HG02884 (cell line): ENCODE data around the gene FUT2.
A peak's percentile ranks its signal among the peaks of the same experiment; 100 is the strongest.
"Not testable (repeated sequence)": the region's sequence is repeated elsewhere in the genome, so short reads cannot be mapped to it uniquely, and the experiment has no call there.

Experiments used
- ATAC-seq: cut with Tn5 transposase; IDR thresholded peaks from one replicate; pipeline ENCODE4 v1.9.1; 2021; ENCODE audit warnings: mild to moderate bottlenecking, moderate library complexity; ENCODE audit not compliant: unreplicated experiment

FUT2 gene

DNA sequence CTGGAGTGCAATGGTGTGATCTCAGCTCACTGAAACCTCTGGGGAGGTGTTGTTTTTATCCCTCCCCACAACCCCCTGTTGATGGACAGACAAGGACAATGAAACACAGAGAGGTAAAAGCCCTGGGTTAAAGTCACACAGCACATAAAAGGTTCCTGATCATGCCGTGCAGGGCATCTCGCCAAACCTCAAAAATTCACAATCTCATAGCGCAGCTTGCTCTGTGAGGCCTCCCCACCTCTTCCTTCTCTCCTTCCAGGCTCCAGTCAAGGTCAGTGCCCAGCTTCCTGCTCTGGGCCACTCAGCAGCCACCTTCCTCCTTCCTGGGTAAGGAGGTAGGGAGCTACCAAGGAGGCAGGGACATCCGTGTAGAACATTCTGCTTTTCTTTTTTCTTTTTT, 2.3 kb downstream of the FUT2 start:
- ATAC-seq = no peak

DNA sequence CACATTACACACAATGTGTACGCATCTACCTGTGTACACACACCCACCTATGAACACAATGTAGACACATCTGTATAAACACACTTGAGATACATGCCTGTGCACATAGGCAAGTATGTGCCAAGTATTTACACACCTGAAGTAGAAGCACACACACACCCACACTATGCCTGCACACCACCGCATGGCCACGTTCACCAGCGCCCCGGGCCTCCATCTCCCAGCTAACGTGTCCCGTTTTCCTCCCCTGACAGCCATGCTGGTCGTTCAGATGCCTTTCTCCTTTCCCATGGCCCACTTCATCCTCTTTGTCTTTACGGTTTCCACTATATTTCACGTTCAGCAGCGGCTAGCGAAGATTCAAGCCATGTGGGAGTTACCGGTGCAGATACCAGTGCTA, 6.9 kb downstream of the FUT2 start:
- no peak for ATAC-seq

DNA sequence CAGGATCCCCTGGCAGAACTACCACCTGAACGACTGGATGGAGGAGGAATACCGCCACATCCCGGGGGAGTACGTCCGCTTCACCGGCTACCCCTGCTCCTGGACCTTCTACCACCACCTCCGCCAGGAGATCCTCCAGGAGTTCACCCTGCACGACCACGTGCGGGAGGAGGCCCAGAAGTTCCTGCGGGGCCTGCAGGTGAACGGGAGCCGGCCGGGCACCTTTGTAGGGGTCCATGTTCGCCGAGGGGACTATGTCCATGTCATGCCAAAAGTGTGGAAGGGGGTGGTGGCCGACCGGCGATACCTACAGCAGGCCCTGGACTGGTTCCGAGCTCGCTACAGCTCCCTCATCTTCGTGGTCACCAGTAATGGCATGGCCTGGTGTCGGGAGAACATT, 7.5 kb downstream of the FUT2 start:
- no peak for ATAC-seq

DNA sequence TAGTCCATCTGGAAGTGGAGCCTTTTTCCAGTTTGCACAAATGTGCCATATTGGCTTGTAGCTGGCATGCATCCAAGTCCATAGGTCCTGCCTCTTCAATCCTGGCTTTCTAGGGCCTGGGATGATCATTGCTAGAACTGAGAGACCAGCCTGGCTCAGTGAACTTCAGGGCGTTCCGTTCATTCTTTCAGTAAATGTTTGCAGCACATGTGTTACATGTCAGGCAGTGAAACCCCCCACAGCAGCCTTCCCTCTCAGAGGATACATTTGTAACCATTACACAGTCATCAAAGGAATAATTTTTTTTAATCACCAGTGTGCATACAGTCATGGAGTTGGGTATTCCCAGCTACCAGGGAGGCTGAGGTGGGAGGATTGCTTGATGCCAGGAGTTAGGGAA, 9.7 kb downstream of the FUT2 start:
- ATAC-seq = no peak

DNA sequence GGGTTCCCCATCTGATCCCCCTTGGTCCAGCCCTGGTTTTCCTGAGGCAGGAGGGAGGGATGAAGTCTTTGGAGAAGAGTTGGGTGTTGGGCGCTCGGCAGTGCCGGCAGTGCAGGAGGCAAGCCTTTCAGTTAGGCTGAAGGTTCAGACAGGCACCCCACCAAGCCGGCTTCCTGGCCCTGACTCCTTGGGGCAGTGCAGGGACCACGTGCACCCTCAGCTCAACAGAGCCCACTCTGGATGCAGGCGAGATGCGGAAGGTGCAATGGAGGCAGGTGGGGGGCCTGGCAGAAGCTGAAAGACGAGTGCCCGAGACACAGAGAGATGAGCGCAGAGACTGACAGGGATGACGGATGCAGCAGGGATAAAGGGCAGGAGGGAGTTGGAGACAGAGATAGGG, 12.7 kb downstream of the FUT2 start:
- no peak for ATAC-seq

DNA sequence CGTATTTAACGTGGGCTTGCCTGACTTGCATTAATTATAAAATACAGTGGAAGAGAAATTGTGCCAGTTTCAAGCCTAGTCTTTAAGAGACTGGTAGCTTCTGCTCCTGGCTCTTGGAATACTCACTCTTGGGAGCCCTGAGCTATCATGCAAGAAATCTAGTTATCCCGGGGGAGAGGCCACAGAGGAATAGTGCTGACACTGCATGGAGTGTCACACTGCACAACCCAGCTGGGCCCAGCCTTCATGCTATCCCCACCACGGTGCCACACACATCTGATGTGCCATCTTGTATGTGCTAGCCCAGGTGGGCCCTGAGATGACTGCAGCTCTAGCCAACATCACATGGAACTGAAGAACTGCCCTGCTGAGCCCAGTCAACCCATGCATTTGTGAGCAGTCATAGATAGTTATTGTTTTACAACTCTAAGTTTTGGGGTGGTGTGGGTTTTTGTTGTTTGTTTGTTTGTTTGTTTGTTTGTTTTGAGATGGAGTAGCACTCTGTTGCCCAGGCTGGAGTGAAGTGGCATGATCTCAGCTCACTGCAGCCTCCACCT, 15.4 kb downstream of the FUT2 start:
- ATAC-seq = no peak

DNA sequence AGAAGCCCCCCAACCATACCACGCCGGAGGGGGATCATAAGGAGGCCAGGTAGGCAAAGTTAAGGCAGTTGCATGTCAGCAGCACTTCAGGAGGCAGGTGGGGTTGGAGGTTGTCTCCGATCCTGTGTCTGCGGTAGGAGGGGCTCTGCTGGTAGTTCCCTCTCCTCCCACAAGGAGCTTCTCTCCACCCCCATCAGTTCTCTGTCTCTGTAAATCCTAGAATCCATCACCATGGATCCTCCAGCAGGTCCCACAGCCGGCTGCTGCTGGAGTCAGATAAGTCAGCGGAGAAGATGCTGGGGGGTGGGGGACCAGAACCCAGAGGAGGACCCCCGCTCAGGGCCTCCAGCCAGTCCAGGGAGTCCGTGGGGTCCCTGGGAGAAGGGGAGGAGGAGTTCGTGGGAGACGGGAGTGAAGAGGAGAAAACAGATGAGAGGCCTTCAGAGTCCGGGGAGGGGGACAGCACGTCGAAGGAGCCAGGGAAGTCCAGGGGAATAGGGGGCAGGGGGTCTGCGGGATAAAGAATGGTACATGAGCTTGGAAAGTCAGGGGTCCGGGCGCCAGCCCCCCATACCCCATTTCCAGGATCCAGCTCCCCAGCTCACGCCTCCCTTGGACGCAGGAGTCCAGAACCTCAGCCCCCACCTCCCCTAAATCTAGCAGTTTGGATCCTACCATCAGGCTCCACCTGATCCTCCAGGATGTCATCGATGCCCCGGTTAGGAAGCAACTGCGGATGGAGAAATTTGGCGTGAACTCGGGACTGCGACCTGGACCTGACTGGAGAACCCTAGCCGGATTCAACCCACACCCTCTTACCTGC, 17.5 kb downstream of the FUT2 start:
- ATAC-seq = no peak

DNA sequence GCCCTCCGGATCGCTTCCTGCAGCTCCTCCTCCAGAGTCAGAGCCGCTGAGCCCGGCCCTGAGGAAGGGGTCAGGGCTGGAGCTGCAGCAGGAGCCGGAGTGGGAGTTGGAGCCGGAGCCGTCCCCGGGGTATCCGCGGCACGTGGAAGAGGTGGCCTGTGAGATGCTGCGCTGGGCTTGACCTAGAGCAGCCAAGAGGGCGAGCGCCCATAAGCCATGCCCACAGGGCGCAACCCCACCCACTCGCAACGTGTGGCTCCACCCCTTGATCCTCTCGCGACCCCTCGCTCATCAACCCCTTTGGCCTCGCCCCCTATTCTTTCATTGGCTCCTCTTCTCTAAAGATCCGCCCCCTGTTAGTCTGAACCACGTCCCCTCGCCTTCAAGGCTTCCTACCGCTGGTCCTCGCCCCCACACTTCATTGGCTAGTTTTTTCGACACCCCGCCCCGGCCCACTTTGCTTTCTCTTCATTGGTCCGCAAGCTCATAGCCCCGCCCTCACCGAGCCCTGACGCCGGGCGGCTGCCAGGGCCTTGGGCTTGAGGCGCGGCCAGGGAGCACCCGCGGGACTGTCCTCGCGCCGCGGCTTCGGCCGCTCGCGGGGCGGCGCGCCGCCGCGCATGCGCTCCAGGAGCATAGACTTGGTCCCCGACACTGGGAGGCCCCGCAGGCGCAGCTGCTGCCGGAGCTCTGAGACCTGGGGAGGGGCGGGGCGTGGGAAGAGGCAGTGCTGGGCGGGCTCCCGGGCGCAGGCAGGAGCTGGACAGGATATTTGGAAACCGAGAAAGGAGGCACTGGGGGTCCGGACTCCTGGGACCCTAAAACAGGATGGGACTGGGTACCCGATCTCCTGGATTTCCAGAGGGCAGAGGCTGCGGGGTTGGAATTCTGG, 18.3 kb downstream of the FUT2 start:
- ATAC-seq = peak; percentile 79

DNA sequence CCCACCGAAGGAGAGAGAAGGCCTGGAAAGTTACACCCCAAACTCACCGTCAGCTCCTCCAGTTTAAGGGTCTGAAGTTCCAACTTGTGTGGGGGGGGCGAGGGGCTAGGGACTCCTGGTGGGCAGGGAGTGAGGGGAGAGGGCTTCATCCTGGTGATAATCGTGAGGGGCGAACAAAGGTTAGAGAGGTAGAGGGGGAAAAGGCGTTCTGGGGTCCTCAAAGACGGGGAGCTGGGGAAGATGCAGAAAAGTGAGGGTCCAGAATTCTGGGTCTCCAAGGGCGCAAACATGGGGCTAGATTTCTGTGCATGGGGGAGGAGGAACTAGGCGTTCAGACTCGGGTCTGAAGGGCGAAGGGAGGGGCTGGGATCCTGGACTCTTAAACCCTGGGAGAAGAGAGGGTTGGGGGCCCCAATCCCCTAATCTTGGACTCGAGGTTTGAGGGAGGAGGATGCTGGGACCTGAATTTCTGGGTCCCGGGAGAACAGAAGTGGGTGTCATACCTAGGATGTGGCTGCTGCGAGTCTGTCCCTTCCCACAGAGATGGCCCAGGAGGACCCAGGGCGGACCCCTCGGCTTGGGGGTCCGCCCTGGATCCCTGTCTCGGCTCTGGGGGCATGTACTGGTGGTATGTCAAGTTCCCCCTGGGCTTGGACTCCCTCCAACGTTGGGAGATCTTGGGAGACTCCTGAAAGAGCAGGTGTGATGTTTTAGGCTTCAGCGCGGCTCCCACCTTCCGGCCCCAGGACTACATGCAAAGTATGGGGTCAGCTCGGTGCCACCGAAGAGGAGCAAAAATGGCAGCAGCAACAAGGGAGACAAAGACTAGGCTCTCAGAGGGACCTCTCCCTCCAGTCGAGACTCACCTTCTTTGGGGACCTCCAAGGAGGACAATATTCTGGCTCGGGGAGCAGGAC, 19.2 kb downstream of the FUT2 start:
- ATAC-seq = no peak

DNA sequence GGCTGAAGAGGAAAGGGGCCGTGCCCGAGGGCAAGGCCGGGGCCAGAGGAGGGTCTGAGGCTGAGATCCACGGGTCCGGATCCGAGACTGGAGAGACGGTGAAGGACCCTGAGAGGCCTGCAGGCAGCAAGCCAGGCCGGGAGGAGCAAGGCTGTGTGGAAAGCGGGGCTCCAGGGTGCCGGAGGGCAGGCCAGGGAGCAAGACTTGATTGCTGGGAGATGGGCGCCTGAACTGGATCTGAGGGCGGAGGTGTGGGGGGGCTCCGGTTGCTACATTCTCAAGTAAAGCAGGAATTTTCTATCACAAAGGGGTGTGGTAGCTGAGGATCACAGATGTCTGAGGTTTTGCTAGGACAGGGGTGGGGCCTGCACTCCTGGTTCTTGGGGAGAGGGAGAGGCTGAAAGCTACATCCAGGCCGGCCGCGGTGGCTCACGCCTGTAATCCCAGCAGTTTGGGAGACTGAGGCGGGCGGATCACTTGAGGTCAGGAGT, 20.0 kb downstream of the FUT2 start:
- no peak for ATAC-seq

DNA sequence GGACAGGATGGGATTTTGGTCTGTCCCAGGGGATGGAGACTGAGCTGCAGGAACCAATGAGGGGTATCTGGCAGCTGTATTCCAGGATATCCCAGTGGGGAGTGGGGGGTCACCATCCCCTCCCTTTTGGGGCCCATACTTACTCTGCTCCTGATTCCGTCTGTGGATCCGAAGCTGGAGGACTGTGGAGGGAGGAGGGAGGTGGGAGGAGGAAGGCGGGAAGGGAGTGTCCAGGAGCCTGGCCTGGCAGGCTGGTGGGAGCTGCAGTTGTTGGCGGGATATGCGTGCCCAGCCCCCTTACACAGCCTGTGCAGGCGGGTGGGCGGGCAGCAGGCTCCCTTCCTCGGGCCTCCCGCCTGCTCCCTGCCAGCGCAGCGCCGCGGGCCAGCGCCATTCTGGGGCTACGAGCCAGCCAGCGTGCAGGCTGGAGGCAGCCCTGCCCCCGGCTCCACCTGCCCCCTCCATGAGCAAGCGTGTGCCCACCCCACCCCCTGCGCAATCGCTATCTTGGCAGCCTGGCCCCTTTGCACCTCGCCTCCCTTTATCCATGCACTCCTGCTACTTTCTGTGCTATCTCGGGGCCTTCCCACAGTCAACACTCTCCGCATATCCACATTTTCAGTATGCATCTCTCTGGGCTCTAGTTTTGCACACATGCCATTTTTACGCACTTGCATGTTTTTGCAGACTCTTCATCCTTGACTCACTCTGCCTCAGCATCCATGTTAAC, 21.0 kb downstream of the FUT2 start:
- no peak for ATAC-seq

DNA sequence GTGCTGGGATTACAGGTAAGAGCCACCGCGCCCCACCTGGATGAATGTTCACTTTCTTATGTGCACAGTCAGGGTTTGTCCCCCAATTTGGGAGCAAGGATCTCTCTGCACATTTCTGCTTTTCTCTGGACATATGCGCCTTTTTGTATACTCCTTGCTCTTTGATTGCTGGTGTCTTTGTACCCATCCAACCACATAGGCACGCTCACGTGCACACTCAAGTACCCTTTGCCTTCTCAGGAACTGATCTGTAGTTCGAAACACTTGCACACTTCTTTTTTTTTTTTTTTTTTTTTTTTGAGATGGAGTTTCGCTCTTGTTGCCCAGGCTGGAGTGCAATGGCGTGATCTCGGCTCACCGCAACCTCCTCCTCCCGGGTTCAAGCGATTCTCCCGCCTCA, 22.3 kb downstream of the FUT2 start:
- ATAC-seq = not testable (repeated sequence)

DNA sequence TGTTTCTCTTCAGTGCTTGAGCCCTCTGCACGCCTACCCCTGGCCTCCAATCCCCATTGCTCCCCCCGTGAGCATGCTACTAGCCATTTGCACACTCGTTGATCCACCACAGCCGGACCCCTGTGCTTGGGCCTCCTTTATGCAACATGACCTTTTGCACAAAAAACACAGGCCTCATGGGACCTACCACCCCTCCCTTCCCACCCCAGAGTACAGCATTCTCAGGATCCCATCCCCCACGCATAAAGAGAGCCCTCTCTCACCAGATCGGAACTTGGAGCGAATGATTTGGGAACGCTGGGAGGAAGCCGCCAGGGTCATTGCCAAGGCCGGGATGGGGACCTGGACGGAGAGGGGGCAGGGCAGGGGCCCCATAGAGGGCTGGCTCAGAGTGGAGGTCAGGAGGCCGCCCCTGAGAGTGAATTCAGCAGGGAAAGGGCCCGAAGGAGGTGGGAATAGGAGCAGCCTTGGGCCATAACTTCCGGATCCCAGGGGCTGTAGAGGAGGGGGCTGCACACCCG, 23.0 kb downstream of the FUT2 start:
- ATAC-seq = no peak

DNA sequence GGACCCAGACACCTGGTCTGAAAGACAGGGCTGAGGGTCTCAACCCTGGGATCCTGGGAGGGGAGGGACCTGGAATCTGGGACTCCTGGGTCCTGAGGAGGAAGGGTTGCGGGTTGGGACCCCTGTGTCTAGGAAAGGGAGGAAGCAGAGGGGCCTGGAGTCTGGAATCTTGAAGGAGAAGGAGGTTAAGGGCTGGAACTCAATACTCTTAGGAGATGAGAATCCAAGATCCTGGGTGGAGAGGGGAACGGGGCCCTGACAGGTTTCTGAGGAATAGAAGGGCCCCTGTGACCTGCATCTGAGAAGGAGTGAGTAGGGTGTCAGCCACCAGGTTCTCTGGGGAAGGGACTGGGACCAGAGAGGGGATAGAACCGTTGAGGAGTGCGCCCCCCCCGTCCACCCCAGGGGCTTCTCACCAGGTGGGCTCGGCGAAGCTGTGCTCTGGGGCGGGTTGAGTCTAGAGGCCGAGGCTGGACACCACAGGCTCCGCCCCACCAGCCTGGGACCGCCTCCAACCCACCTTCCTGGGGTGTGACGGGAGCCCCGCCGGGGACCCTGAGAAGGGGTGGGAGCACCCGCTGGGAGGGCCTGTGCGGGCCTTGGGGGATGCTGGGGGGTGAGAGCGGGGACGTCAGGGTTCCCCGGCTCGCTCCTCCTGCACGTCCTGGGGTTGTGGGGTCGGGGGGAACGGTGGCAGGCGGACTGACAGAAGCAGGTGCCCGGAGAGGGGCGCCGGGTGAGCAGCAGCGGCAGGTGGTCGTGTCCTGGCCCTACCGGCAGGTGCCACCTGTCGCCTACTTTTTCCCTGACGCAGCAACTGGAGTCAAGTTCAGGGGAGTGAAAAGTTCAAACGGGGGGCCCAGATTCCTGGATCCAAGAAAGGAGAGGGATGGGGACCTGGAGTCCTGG, 23.7 kb downstream of the FUT2 start, which contains the start of gene MAMSTR:
Gene MAMSTR (minus strand): TSS at position 463 of the 909 bp plus-strand sequence. CDS start 694 bp downstream, outside the sequence.
- no peak for ATAC-seq

DNA sequence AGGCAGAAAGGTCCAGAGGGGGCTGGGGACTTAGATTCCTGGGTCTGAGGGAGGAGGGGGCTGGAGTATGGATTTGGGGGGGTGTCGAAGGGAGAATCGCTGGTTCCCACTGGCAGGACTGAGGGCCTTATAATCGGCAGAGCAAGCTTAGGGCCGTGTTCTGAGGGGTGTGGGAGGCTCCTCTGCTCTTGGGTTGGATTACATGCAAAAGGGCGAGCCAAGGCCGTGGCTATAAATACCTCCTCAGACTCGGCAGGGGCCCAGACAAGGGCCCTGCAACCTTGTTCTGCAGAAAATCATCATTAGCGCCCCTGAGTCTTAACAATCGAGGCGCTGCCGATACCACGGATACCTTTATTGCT, 24.5 kb downstream of the FUT2 start:
- ATAC-seq = no peak

DNA sequence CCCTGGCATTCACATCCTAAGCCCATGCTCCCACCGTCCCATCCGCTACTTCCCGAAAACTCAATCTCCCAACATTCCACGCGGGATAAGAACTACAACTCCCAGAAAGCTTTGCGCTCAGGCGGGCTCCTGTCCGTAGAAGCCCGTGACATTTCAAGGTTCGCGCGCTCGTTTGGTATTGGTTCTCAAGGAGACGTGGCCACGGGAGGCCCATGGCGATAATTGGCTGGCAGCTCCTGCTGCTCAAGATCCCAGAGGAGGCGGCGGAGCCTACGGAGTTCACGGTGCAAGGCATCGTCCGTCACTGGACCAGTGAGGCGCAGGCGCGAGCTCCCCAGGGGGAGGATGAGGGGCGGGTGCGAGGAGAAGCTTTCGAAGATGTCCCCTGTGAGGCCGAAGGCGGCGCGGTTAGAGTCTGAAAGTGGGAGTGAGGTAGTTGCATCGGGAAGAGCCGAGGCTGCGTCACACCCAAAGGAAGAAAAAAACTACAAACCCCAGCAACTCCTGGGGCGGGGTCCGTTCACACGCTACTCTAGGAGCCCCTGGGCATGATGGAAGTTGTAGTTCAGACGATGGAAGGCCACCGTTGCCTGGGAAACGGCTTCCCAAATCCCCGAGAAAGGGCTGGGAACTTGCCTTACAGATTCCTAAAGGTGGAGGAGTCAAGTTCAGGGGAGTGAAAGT, 25.0 kb downstream of the FUT2 start:
- no peak for ATAC-seq

DNA sequence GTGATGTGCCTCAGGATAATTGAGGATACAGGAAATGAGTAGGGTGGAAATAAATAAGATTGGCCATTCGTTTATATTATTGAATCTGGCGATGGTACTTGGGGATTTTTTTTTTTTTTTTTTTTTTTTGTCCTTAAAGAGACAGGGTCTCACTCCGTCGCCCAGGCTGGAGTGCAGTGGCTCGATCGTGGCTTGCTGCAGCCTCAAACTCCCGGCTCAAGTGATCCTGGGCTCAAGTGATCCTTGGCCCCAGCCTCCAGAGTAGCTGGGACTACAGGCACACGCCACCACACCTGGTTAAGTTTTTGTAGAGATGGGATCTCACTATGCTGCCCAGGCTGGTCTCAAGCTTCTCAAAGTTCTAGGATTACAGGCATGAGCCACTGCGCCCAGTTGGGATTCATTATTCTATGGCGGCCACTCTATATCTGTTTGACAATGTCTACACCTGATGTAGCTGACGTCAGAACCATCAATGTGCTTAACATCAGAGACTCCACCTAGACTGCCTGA, 26.5 kb downstream of the FUT2 start:
- no peak for ATAC-seq
